Measurements from ENCODE around the gene IZUMO2. TPM values are rescaled to one million over a fixed set of nuclear protein-coding genes. Genes with fewer than 3 reads are reported as not detected.
"Not testable (repeated sequence)": the region's sequence is repeated elsewhere in the genome, so short reads cannot be mapped to it uniquely, and the experiment has no call there.

Gene IZUMO2
- total and polyA plus RNA-seq, 10 of the 15 experiments (the other 5 are each of a cell fraction or from before 2014, with no cell fraction given): not detected

DNA sequence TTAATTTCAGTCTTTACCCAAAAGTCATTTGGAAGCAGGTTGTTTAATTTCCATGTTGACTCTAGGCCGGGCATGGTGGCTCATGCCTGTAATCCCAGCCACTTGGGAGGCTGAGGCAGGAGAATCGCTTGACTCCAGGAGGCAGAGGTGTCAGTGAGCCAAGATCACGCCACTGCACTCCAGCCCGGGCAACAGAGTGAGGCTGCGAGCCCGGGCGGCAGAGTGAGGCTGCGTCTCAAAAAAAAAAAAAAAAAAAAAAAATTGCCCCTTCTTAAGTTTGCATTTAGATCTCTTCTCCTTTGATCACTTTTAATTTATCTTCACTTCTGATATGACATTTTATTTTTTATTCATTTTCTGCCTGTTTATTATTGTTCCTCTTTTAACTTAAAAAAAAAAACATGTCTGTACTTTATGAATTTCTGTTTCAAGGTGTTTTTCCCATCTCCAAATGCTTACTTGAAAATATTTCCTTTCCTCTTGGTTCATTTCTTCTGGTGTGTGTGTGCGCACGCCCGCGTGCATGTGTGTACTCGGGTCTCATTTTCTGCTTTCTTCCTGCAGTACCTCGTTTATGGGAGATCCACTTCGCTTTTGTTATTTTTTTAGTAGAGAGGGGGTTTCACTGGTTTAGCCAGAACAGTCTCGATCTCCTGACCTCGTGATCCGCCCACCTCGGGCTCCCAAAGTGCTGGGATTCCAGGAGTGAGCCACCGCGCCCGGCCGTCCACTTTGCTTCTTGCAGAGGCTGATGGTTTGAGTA, 26.3 kb downstream of the IZUMO2 start:
- H3K27ac ChIP-seq (ENCODE audit: control insufficient read depth, insufficient read depth); H3K79me2 ChIP-seq (ENCODE audit: control insufficient read depth, insufficient read depth, low read length); H4K20me1 ChIP-seq (ENCODE audit: control insufficient read depth, insufficient read depth); H2AFZ ChIP-seq (ENCODE audit: control insufficient read depth, low read depth, low read length); RAD21 ChIA-PET (ENCODE audit: unreplicated experiment); DNase-seq (ENCODE audit: low read depth, low spot score); H3K27me3 ChIP-seq (replicated peaks in 1 of 2; ENCODE audit: control insufficient read depth in 2 of 2, insufficient read depth in 2 of 2, low read length in 1 of 2); ATAC-seq; H3K36me3 ChIP-seq (ENCODE audit: control insufficient read depth in 2 of 2, insufficient read depth in 2 of 2, low read length in 1 of 2); H3K9me3 ChIP-seq (replicated peaks; ENCODE audit: control insufficient read depth, insufficient read depth, low read length); intact Hi-C loops (cut with micrococcal nuclease; ENCODE audit: unreplicated experiment); H3K9ac ChIP-seq (ENCODE audit: control insufficient read depth, insufficient read depth, low read length); H3K4me1 ChIP-seq (ENCODE audit: control insufficient read depth, insufficient read depth, low read length); FAIRE-seq; BruUV-seq (replicated peaks); H3K4me3 ChIP-seq; H3K4me2 ChIP-seq (ENCODE audit: control insufficient read depth, insufficient read depth): not testable (repeated sequence)
- ChIA-PET SMC1A (ENCODE audit: uncharacterized antibody, unreplicated experiment) (interaction anchor here (0.6 to 0.9 kb wide), 3 partner anchors 187 to 852 kb away, joined by 3 to 4 read pairs (median 3); no protein-coding TSS in a partner anchor), POLR2A (interaction anchor here (0.5 to 0.6 kb wide), 2 partner anchors 9 to 113 kb away, joined by 3 to 4 read pairs; no protein-coding TSS in a partner anchor), CTCF (interaction anchor here (0.6 to 1.6 kb wide), 23 partner anchors 9 to 647 kb away, joined by 3 to 23 read pairs (median 3); no protein-coding TSS in a partner anchor)
- 44% methylated on average over 19 of the region's 23 CpGs for WGBS (ENCODE audit: insufficient coverage, insufficient replicate concordance, low lambda C conversion rate, missing lambda C conversion rate)
- in situ Hi-C loops (cut with MboI): loop anchor here (10.0 kb wide), 1 partner anchor 202 kb away; no protein-coding TSS in a partner anchor

DNA sequence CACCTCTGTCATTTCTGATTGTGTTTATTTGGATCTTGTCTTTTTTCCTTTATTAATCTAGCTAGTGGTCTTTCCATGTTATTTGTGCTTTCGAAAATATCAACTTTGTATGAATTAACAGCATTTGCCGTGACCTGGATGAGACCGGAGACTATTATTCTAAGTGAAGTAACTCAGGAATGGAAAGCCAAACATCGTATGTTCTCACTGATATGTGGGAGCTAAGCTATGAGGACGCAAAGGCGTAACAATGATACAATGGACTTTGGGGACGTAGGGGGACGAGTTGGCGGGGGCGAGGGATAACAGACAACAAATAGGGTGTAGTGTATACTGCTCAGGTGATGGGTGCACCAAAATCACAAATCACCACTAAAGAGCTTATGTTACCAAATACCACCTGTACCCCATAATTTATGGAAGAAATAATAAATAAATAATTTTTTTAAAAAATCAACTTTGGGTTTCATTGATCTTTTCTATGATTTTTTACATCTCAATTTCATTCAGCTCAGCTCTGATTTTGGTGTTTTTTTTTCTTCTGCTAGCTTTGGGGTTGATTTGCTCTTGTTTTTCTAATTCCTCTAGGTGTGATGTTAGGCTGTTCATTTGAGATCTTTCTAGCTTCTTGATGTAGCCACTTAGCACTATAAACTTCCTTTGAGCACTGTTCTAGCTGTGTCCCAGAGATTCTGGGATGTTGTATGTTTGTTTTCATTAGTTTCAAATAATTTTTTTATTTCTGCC, 27.1 kb downstream of the IZUMO2 start:
- DNase-seq (ENCODE audit: low read depth, low spot score); BruUV-seq (replicated peaks); H2AFZ ChIP-seq (ENCODE audit: control insufficient read depth, low read depth, low read length); H3K9me3 ChIP-seq (replicated peaks; ENCODE audit: control insufficient read depth, insufficient read depth, low read length); H3K79me2 ChIP-seq (ENCODE audit: control insufficient read depth, insufficient read depth, low read length); H3K9ac ChIP-seq (ENCODE audit: control insufficient read depth, insufficient read depth, low read length); H3K4me2 ChIP-seq (ENCODE audit: control insufficient read depth, insufficient read depth); H3K36me3 ChIP-seq (ENCODE audit: control insufficient read depth in 2 of 2, insufficient read depth in 2 of 2, low read length in 1 of 2); ATAC-seq; RAD21 ChIA-PET (ENCODE audit: unreplicated experiment); H3K27me3 ChIP-seq (replicated peaks in 1 of 2; ENCODE audit: control insufficient read depth in 2 of 2, insufficient read depth in 2 of 2, low read length in 1 of 2); H3K4me1 ChIP-seq (ENCODE audit: control insufficient read depth, insufficient read depth, low read length); H3K27ac ChIP-seq (ENCODE audit: control insufficient read depth, insufficient read depth); H3K4me3 ChIP-seq; intact Hi-C loops (cut with micrococcal nuclease; ENCODE audit: unreplicated experiment); FAIRE-seq; H4K20me1 ChIP-seq (ENCODE audit: control insufficient read depth, insufficient read depth): not testable (repeated sequence)
- CTCF ChIA-PET: interaction anchor here (0.6 to 1.6 kb wide), 27 partner anchors 9 to 1572 kb away, joined by 3 to 23 read pairs (median 3); no protein-coding TSS in a partner anchor
- POLR2A ChIA-PET: interaction anchor here (0.5 kb wide), 1 partner anchor 10 kb away, joined by 4 read pairs; no protein-coding TSS in a partner anchor
- in situ Hi-C loops (cut with MboI): loop anchor here (10.0 kb wide), 1 partner anchor 201 kb away; no protein-coding TSS in a partner anchor
- SMC1A ChIA-PET (ENCODE audit: uncharacterized antibody, unreplicated experiment): interaction anchor here (0.6 to 1.1 kb wide), 7 partner anchors 12 to 1993 kb away, joined by 3 to 5 read pairs (median 4); no protein-coding TSS in a partner anchor
- WGBS (ENCODE audit: insufficient coverage, insufficient replicate concordance, low lambda C conversion rate, missing lambda C conversion rate): 49% methylated on average over 10 of the region's 10 CpGs

All from GM12878 (cell line).